SU-DHL-6 (cell line): ENCODE results near the gene CNTN4.

ENCODE experiments used
- EZH2phosphoT487 ChIP-seq: fragments of 200-600 bp; sonication (generic), shearing (Covaris generic); conservative IDR thresholded peaks from 2 replicates; pipeline ENCODE4 v1.6.1; 2018; ENCODE audit warnings: mild to moderate bottlenecking, antibody characterized with exemption, low read length, moderate library complexity, mixed read lengths
- TF ChIP-seq, protein P1 (sequence below): fragments of 200-600 bp; sonication (generic); IDR thresholded peaks from one replicate; pipeline ENCODE4 v1.5.1; 2017; ENCODE audit warnings: antibody characterized with exemption, mild to moderate bottlenecking, low read length, moderate library complexity; ENCODE audit not compliant: insufficient read depth, poor library complexity, severe bottlenecking

DNA sequence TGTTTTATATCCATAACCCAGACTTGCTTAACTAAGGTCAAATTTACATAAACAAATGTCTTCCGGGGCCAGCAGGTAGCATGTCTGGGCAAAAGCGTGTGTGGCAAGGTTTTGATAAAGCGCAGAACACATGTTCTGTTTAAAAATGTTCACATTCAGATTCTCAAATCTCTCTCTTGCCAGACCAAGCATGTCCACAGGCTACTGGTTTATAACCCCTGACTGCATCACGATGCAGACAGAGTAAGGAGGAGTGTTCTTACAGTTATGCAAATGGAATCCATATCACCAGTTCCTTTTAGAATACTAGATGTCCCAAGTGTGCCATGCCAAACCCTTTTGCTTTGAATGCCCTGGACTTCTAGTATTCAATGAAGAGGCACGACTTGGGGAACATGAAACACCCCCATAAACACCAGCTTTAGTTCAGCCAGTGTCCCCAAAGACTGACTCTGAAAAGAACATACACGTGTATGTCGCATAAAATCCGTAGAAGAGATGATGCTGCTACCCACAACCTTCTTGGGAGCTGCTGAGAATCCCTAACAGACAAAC is 412.0 kb downstream of the CNTN4 start:
- TF ChIP-seq, protein P1, sequence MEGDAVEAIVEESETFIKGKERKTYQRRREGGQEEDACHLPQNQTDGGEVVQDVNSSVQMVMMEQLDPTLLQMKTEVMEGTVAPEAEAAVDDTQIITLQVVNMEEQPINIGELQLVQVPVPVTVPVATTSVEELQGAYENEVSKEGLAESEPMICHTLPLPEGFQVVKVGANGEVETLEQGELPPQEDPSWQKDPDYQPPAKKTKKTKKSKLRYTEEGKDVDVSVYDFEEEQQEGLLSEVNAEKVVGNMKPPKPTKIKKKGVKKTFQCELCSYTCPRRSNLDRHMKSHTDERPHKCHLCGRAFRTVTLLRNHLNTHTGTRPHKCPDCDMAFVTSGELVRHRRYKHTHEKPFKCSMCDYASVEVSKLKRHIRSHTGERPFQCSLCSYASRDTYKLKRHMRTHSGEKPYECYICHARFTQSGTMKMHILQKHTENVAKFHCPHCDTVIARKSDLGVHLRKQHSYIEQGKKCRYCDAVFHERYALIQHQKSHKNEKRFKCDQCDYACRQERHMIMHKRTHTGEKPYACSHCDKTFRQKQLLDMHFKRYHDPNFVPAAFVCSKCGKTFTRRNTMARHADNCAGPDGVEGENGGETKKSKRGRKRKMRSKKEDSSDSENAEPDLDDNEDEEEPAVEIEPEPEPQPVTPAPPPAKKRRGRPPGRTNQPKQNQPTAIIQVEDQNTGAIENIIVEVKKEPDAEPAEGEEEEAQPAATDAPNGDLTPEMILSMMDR: no peak
- TF ChIP-seq EZH2phosphoT487: no peak
